SU-DHL-6 (cell line): ENCODE measurements around the gene MGMT.

Experiments used
- EZH2phosphoT487 ChIP-seq: fragments of 200-600 bp; sonication (generic), shearing (Covaris generic); conservative IDR thresholded peaks from 2 replicates; pipeline ENCODE4 v1.6.1; 2018; ENCODE audit warnings: mild to moderate bottlenecking, antibody characterized with exemption, low read length, moderate library complexity, mixed read lengths
- TF ChIP-seq, protein P1 (sequence below): fragments of 200-600 bp; sonication (generic); IDR thresholded peaks from one replicate; pipeline ENCODE4 v1.5.1; 2017; ENCODE audit warnings: antibody characterized with exemption, mild to moderate bottlenecking, low read length, moderate library complexity; ENCODE audit not compliant: insufficient read depth, poor library complexity, severe bottlenecking

DNA sequence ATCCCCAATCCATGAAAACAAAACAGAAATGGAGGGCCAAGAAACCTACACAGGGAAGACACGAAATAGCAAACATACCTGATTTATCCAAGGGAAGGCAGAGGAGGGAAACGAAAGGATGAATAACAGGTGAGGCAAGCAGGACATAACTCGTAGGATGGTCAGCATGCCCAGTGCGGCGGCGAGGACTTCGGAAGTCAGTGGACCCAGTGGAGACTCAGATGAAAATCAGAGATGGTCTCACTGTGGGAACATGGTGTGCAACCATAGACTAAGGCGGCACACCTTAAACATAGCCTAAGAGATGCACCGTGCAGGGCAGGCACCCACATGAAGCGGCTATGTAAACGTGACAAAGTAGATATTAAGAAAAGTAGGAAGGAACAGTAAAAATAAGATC, 157.5 kb downstream of the MGMT start:
- TF ChIP-seq, protein P1, sequence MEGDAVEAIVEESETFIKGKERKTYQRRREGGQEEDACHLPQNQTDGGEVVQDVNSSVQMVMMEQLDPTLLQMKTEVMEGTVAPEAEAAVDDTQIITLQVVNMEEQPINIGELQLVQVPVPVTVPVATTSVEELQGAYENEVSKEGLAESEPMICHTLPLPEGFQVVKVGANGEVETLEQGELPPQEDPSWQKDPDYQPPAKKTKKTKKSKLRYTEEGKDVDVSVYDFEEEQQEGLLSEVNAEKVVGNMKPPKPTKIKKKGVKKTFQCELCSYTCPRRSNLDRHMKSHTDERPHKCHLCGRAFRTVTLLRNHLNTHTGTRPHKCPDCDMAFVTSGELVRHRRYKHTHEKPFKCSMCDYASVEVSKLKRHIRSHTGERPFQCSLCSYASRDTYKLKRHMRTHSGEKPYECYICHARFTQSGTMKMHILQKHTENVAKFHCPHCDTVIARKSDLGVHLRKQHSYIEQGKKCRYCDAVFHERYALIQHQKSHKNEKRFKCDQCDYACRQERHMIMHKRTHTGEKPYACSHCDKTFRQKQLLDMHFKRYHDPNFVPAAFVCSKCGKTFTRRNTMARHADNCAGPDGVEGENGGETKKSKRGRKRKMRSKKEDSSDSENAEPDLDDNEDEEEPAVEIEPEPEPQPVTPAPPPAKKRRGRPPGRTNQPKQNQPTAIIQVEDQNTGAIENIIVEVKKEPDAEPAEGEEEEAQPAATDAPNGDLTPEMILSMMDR = no peak
- no peak for TF ChIP-seq EZH2phosphoT487
